Hepatocyte (in vitro differentiated cells): ENCODE results near the gene TNFSF12. TPM values are rescaled to one million over a fixed set of nuclear protein-coding genes. Genes with fewer than 3 reads are reported as not detected.

ENCODE experiments used
- DNase-seq: peaks from one replicate; pipeline ENCODE4 v3.0.0-alpha.2; 2016; ENCODE audit warnings: low spot score
- H2AFZ ChIP-seq: fragments of 200-600 bp; sonication (generic); 2 replicates; pipeline ENCODE4 v1.6.0; 2016; ENCODE audit warnings: antibody characterized with exemption, mild to moderate bottlenecking
- H3K27ac ChIP-seq: fragments of 200-600 bp; sonication (generic); 2 replicates; pipeline ENCODE4 v1.5.1; 2016; ENCODE audit warnings: mild to moderate bottlenecking
- H3K27me3 ChIP-seq: fragments of 200-600 bp; sonication (generic); 2 replicates; pipeline ENCODE4 v1.6.1; 2016
- H3K36me3 ChIP-seq: fragments of 200-600 bp; sonication (generic); replicated peaks from 2 replicates; pipeline ENCODE4 v1.5.1; 2016; ENCODE audit warnings: low read depth; ENCODE audit not compliant: insufficient read depth
- H3K4me1 ChIP-seq: fragments of 200-600 bp; sonication (generic); 2 replicates; pipeline ENCODE4 v1.5.1; 2016; ENCODE audit warnings: mild to moderate bottlenecking, moderate library complexity; ENCODE audit not compliant: insufficient read depth
- H3K4me2 ChIP-seq: fragments of 200-600 bp; sonication (generic); 2 replicates; pipeline ENCODE4 v1.6.0; 2016
- H3K4me3 ChIP-seq: fragments of 200-600 bp; sonication (generic); 2 replicates; pipeline ENCODE4 v1.5.1; 2016; ENCODE audit warnings: mild to moderate bottlenecking
- H3K79me2 ChIP-seq: fragments of 200-600 bp; sonication (generic); 2 replicates; pipeline ENCODE4 v1.6.0; 2017; ENCODE audit warnings: mild to moderate bottlenecking
- H3K9me2 ChIP-seq: fragments of 200-600 bp; sonication (generic); replicated peaks from 2 replicates; pipeline ENCODE4 v1.6.0; 2017; ENCODE audit warnings: mild to moderate bottlenecking; ENCODE audit not compliant: insufficient read depth
- H3K9me3 ChIP-seq: fragments of 200-600 bp; sonication (generic); 2 replicates; pipeline ENCODE4 v1.5.1; 2016; ENCODE audit warnings: low read depth, mild to moderate bottlenecking
- H4K20me1 ChIP-seq: fragments of 200-600 bp; sonication (generic); 2 replicates; pipeline ENCODE4 v1.6.0; 2016; ENCODE audit warnings: mild to moderate bottlenecking; ENCODE audit not compliant: insufficient read depth, poor library complexity, severe bottlenecking
- EZH2 ChIP-seq: fragments of 200-600 bp; sonication (generic); IDR thresholded peaks from 2 replicates; pipeline ENCODE4 v1.6.1; 2016; ENCODE audit warnings: antibody characterized with exemption, mild to moderate bottlenecking, borderline replicate concordance
- EZH2phosphoT487 ChIP-seq: fragments of 200-600 bp; sonication (generic); IDR thresholded peaks from one replicate; pipeline ENCODE4 v1.6.1; 2018; ENCODE audit warnings: antibody characterized with exemption, mild to moderate bottlenecking, low read depth, moderate library complexity; ENCODE audit not compliant: unreplicated experiment, severe bottlenecking
- WGBS: methylation state at CpG from one replicate; pipeline ENCODE4 v1.1.6; 2016; ENCODE audit warnings: low lambda C conversion rate; ENCODE audit errors: missing lambda C conversion rate; 5-methylcytosine and 5-hydroxymethylcytosine counted together
- polyA plus RNA-seq: library from polyadenylated mRNA; unstranded; fragments of >200 nt; fragmentation: Nextera tagmentation; extraction: Ambion mirVana; gene quantifications from 2 replicates; pipeline ENCODE4 v1.2.1, GENCODE V29; 2016
- total RNA-seq: library from RNA; depleted of rRNA; stranded (reverse); fragments of >200 nt; gene quantifications from 2 replicates; pipeline ENCODE4 v1.2.3, GENCODE V29; 2014
- TF ChIP-seq, protein P1 (sequence below): fragments of 200-600 bp; sonication (generic); IDR thresholded peaks from 2 replicates; pipeline ENCODE4 v1.5.1; 2016; ENCODE audit warnings: antibody characterized with exemption, mild to moderate bottlenecking; ENCODE audit not compliant: poor library complexity

TNFSF12 gene
- total and polyA plus RNA-seq, 2 experiments from 2014 or later = 4.5 to 8.0 TPM

DNA sequence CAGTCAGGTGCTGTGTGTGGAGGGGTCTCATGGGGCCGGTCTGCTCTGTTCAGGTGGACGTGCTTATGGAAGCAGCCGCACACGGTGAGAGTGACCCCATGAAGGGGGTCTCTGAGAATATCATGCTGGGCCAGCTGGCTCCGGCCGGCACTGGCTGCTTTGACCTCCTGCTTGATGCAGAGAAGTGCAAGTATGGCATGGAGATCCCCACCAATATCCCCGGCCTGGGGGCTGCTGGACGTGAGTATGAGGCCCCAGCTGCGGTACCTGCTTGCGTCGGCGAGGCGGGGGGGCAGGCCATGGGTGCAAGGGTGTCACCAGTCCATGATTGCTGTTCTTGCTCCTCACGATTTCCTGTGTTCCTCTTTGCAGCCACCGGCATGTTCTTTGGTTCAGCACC is 36.8 kb upstream of the TNFSF12 start:
- Histone ChIP-seq H3K9me3 (no peaks in the 10 kb centered on the region), H3K4me3 (no peak overlapping the region), H3K36me3 (no peaks in the 10 kb centered on the region), H3K9me2 (no peaks in the 10 kb centered on the region), H3K79me2 (no peaks in the 10 kb centered on the region), H4K20me1 (no peaks in the 10 kb centered on the region), H3K27ac (no peak overlapping the region), H3K27me3 (no peaks in the 10 kb centered on the region), H3K4me1 (no peaks in the 10 kb centered on the region), H2AFZ (no peak overlapping the region), H3K4me2 (no peak overlapping the region)
- 97% methylated on average over 15 of the region's 15 CpGs for WGBS
- DNase-seq = no peak
- TF ChIP-seq, protein P1, sequence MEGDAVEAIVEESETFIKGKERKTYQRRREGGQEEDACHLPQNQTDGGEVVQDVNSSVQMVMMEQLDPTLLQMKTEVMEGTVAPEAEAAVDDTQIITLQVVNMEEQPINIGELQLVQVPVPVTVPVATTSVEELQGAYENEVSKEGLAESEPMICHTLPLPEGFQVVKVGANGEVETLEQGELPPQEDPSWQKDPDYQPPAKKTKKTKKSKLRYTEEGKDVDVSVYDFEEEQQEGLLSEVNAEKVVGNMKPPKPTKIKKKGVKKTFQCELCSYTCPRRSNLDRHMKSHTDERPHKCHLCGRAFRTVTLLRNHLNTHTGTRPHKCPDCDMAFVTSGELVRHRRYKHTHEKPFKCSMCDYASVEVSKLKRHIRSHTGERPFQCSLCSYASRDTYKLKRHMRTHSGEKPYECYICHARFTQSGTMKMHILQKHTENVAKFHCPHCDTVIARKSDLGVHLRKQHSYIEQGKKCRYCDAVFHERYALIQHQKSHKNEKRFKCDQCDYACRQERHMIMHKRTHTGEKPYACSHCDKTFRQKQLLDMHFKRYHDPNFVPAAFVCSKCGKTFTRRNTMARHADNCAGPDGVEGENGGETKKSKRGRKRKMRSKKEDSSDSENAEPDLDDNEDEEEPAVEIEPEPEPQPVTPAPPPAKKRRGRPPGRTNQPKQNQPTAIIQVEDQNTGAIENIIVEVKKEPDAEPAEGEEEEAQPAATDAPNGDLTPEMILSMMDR = no peak
- TF ChIP-seq EZH2phosphoT487 = no peak
- TF ChIP-seq EZH2 = no peak

DNA sequence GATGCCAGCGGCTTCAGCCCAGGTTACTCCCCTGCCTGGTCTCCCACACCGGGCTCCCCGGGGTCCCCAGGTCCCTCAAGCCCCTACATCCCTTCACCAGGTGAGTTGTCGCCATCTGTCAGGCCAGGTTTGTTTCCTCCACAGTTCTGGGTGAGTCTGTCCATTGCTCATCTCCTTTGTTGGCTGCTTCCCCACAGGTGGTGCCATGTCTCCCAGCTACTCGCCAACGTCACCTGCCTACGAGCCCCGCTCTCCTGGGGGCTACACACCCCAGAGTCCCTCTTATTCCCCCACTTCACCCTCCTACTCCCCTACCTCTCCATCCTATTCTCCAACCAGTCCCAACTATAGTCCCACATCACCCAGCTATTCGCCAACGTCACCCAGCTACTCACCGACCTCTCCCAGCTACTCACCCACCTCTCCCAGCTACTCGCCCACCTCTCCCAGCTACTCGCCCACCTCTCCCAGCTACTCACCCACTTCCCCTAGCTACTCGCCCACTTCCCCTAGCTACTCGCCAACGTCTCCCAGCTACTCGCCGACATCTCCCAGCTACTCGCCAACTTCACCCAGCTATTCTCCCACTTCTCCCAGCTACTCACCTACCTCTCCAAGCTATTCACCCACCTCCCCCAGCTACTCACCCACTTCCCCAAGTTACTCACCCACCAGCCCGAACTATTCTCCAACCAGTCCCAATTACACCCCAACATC is 35.9 kb upstream of the TNFSF12 start:
- TF ChIP-seq EZH2 = no peak
- TF ChIP-seq, protein P1 = no peak
- no peak for TF ChIP-seq EZH2phosphoT487
- 95% methylated on average over 20 of the region's 20 CpGs for WGBS
- Histone ChIP-seq H3K36me3 (no peaks in the 10 kb centered on the region), H3K9me2 (no peaks in the 10 kb centered on the region), H3K27me3 (no peaks in the 10 kb centered on the region), H3K79me2 (no peaks in the 10 kb centered on the region), H3K4me1 (no peaks in the 10 kb centered on the region), H4K20me1 (no peaks in the 10 kb centered on the region), H3K27ac (no peak overlapping the region), H3K9me3 (no peaks in the 10 kb centered on the region), H3K4me3 (no peak overlapping the region), H3K4me2 (no peak overlapping the region), H2AFZ (no peak overlapping the region)
- no peak for DNase-seq

DNA sequence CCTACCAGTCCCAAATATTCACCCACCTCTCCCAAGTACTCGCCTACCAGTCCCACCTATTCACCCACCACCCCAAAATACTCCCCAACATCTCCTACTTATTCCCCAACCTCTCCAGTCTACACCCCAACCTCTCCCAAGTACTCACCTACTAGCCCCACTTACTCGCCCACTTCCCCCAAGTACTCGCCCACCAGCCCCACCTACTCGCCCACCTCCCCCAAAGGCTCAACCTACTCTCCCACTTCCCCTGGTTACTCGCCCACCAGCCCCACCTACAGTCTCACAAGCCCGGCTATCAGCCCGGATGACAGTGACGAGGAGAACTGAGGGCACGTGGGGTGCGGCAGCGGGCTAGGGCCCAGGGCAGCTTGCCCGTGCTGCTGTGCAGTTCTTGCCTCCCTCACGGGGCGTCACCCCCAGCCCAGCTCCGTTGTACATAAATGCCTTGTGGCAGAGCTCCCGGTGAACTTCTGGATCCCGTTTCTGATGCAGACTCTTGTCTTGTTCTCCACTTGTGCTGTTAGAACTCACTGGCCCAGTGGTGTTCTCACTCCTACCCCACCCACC is 34.9 kb upstream of the TNFSF12 start:
- H3K4me2 ChIP-seq = no peak overlapping the region
- no peaks in the 10 kb centered on the region for H3K79me2 ChIP-seq
- DNase-seq = no peak
- no peak overlapping the region for H3K4me3 ChIP-seq
- 87% methylated on average over 15 of the region's 17 CpGs for WGBS
- no peaks in the 10 kb centered on the region for H3K9me2 ChIP-seq
- H3K27ac ChIP-seq = no peak overlapping the region
- no peaks in the 10 kb centered on the region for H3K9me3 ChIP-seq
- no peaks in the 10 kb centered on the region for H4K20me1 ChIP-seq
- TF ChIP-seq, protein P1 = no peak
- TF ChIP-seq EZH2phosphoT487 (no peak), EZH2 (no peak)
- no peaks in the 10 kb centered on the region for H3K4me1 ChIP-seq
- H2AFZ ChIP-seq = no peak overlapping the region
- H3K36me3 ChIP-seq = no peaks in the 10 kb centered on the region
- H3K27me3 ChIP-seq = no peaks in the 10 kb centered on the region
